SK-N-SH (cell line): ENCODE measurements around the gene ABCF3. TPM values are rescaled to one million over a fixed set of nuclear protein-coding genes. Genes with fewer than 3 reads are reported as not detected.

Experiments
- CTCF ChIA-PET: fragments of 300-600, 350-600 bp; formaldehyde crosslinking; extraction: SDS; loops from one replicate; lab custom pipeline; 2021; lab: Yijun Ruan, JAX
- POLR2A ChIA-PET: fragments of 350-600 bp; sonication (Branson Sonifier 250); formaldehyde crosslinking; extraction: SDS; loops from one replicate; lab custom pipeline; 2020; ENCODE audit warnings: antibody characterized with exemption, inconsistent platforms; lab: Yijun Ruan, JAX
- DNase-seq: peaks from one replicate; pipeline ENCODE4 v3.0.0; 2012
- H2AFZ ChIP-seq: fragments of 200-600 bp; sonication (generic); 2 replicates; pipeline ENCODE4 v1.8.1; 2016; ENCODE audit warnings: antibody characterized with exemption, mild to moderate bottlenecking, low read depth
- H3F3A ChIP-seq: fragments of 200-600 bp; sonication (generic); replicated peaks from 2 replicates; pipeline ENCODE3; 2016; ENCODE audit warnings: antibody characterized with exemption, mild to moderate bottlenecking; ENCODE audit not compliant: insufficient read depth
- H3K27ac ChIP-seq, 2 experiments: fragments of 200-500 bp in 1 of 2; fragments of 200-600 bp in 1 of 2; sonication (Bioruptor generic) in 1 of 2; sonication (generic), shearing (Covaris generic) in 1 of 2; 2 replicates each; pipeline versions ENCODE4 v1.5.1 to v1.6.1; 2014 to 2016; ENCODE audit warnings: low read depth in 2 of 2, inconsistent platforms in 1 of 2, low read length in 1 of 2, mild to moderate bottlenecking in 1 of 2, mixed read lengths in 1 of 2
- H3K27me3 ChIP-seq: fragments of 200-600 bp; sonication (generic), shearing (Covaris generic); 2 replicates; pipeline ENCODE4 v1.6.1; 2016; ENCODE audit warnings: mixed run types; ENCODE audit not compliant: insufficient read depth
- H3K36me3 ChIP-seq, 2 experiments: fragments of 200-500 bp in 1 of 2; fragments of 200-600 bp in 1 of 2; sonication (Bioruptor generic) in 1 of 2; sonication (generic) in 1 of 2; replicated peaks in 1 of 2; 2 replicates each; pipeline versions ENCODE3 to v1.5.1; 2014 to 2016; ENCODE audit warnings: low read length in 1 of 2, mild to moderate bottlenecking in 1 of 2; ENCODE audit not compliant: insufficient read depth in 2 of 2, control insufficient read depth in 1 of 2
- H3K4me1 ChIP-seq, 2 experiments: fragments of 200-500 bp in 1 of 2; fragments of 200-600 bp in 1 of 2; sonication (Bioruptor generic) in 1 of 2; sonication (generic), shearing (Covaris generic) in 1 of 2; 2 replicates each; pipeline versions ENCODE4 v1.5.1 to v1.6.1; 2014 to 2016; ENCODE audit warnings: low read depth in 1 of 2, low read length in 1 of 2, mixed run types in 1 of 2; ENCODE audit not compliant: insufficient read depth in 2 of 2, control insufficient read depth in 1 of 2
- H3K4me2 ChIP-seq: fragments of 200-600 bp; sonication (generic), shearing (Covaris generic); 2 replicates; pipeline ENCODE4 v1.6.1; 2017; ENCODE audit warnings: mixed run types
- H3K4me3 ChIP-seq, 2 experiments: fragments of 200-500 bp in 1 of 2; fragments of 200-600 bp in 1 of 2; sonication (Bioruptor generic) in 1 of 2; sonication (generic), shearing (Covaris generic) in 1 of 2; 2 replicates each; pipeline versions ENCODE4 v1.5.1 to v1.8.1; 2014 to 2016; ENCODE audit warnings: low read depth in 2 of 2, inconsistent platforms in 1 of 2, low read length in 1 of 2, mild to moderate bottlenecking in 1 of 2, mixed read lengths in 1 of 2, moderate library complexity in 1 of 2
- H3K79me2 ChIP-seq: fragments of 200-600 bp; sonication (generic); 2 replicates; pipeline ENCODE4 v1.8.1; 2017; ENCODE audit warnings: mild to moderate bottlenecking; ENCODE audit not compliant: insufficient read depth
- H3K9ac ChIP-seq: fragments of 200-600 bp; sonication (generic); 2 replicates; pipeline ENCODE4 v1.6.1; 2017; ENCODE audit warnings: mixed run types
- H3K9me2 ChIP-seq: fragments of 200-600 bp; sonication (generic); 2 replicates; pipeline ENCODE4 v1.6.1; 2017; ENCODE audit warnings: mixed run types
- H3K9me3 ChIP-seq: fragments of 200-600 bp; sonication (generic); 2 replicates; pipeline ENCODE4 v1.6.1; 2017; ENCODE audit warnings: mixed run types, mild to moderate bottlenecking, moderate library complexity
- H4K20me1 ChIP-seq: fragments of 200-600 bp; sonication (generic); 2 replicates; pipeline ENCODE4 v1.6.1; 2017; ENCODE audit warnings: mild to moderate bottlenecking, mixed run types; ENCODE audit not compliant: insufficient read depth
- CHD2 ChIP-seq: fragments of 150-350 bp; IDR thresholded peaks from 2 replicates; pipeline ENCODE4 v1.6.1; 2018; ENCODE audit warnings: low read length; ENCODE audit not compliant: partially characterized antibody
- ELF1 ChIP-seq: IDR thresholded peaks from 2 replicates; pipeline ENCODE4 v1.4.0; 2012
- EZH2phosphoT487 ChIP-seq: fragments of 200-600 bp; sonication (generic); IDR thresholded peaks from 2 replicates; pipeline ENCODE4 v1.6.1; 2017; ENCODE audit warnings: low read depth, mixed run types, mild to moderate bottlenecking, antibody characterized with exemption, moderate library complexity, borderline replicate concordance
- FOSL2 ChIP-seq: IDR thresholded peaks from 2 replicates; pipeline ENCODE4 v1.4.0; 2012; ENCODE audit warnings: low read depth, mild to moderate bottlenecking, moderate library complexity, borderline replicate concordance
- NFIC ChIP-seq: IDR thresholded peaks from 2 replicates; pipeline ENCODE4 v1.4.0; 2012; ENCODE audit warnings: borderline replicate concordance
- NRF1 ChIP-seq: IDR thresholded peaks from 2 replicates; pipeline ENCODE4 v1.6.1; 2012; ENCODE audit warnings: low read depth, mild to moderate bottlenecking, low read length
- RCOR1 ChIP-seq: fragments of 150-350 bp; IDR thresholded peaks from 2 replicates; pipeline ENCODE4 v1.6.1; 2017; ENCODE audit warnings: antibody characterized with exemption, low read length
- SIN3A ChIP-seq: IDR thresholded peaks from 2 replicates; pipeline ENCODE4 v1.6.1; 2012; ENCODE audit warnings: low read depth, mild to moderate bottlenecking, low read length, moderate library complexity, borderline replicate concordance
- SMC3 ChIP-seq: IDR thresholded peaks from 2 replicates; pipeline ENCODE4 v1.6.1; 2012; ENCODE audit warnings: low read depth, low read length, improper control_type of control experiment
- WGBS: methylation state at CpG from one replicate; pipeline ENCODE4 v1.1.6; 2017; ENCODE audit warnings: low lambda C conversion rate; 5-methylcytosine and 5-hydroxymethylcytosine counted together
- polyA plus RNA-seq, 3 experiments: library from polyadenylated mRNA; depleted of rRNA; stranded (reverse); fragments of >200 nt; gene quantifications; 2 replicates each; pipeline ENCODE4 v1.2.3, GENCODE V29; 2012
- TF ChIP-seq, protein P1 (sequence below): IDR thresholded peaks from 2 replicates; pipeline ENCODE4; 2012
- TF ChIP-seq, protein P2 (sequence below): fragments of 200-600 bp; sonication (generic); IDR thresholded peaks from 2 replicates; pipeline ENCODE4 v1.6.1; 2017; ENCODE audit warnings: antibody characterized with exemption, mild to moderate bottlenecking, moderate library complexity
- TF ChIP-seq, protein P3 (sequence below): IDR thresholded peaks from 2 replicates; pipeline ENCODE4 v1.4.0; 2012; ENCODE audit warnings: low read depth, borderline replicate concordance
- TF ChIP-seq, protein P4 (sequence below): fragments of 150-350 bp; IDR thresholded peaks from 2 replicates; pipeline ENCODE4 v1.6.1; 2016; ENCODE audit warnings: mild to moderate bottlenecking, low read depth, low read length

The ABCF3 gene
- polyA plus RNA-seq, 1 of the 3 experiments (the other 2 are of a cell fraction) = 55.6 TPM

DNA sequence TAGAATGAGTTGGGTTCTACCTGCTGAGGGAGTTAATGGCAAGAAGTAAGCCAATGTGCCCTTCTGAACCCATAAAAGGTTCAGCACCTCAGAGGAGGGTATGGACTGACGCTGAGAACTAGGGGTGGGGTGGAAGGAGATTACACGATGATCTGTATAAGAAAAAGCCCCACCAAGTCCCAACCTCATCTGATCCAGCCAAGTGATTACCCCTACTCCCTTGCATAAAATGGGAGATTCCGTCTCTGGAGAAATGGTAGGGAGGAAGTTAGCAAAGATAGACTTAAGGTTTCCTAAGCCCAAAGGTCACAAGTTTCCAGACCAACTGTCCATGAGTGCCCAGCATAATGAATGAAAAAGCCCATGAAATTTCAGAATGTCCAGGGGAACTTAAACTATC lies 37.9 kb upstream of the ABCF3 start:
- no peak overlapping the region for H3K4me2 ChIP-seq
- no peaks in the 10 kb centered on the region for H3K79me2 ChIP-seq
- H4K20me1 ChIP-seq = no peaks in the 10 kb centered on the region
- ChIA-PET POLR2A (no interaction called here), CTCF (no interaction called here)
- H3K4me1 ChIP-seq = peaks cover 0 to 2% of the 10 kb centered on the region in 2 experiments; a peak in 1 of 4 replicates
- 90% methylated on average over 3 of the region's 3 CpGs for WGBS
- no peak overlapping the region for H2AFZ ChIP-seq
- no peak overlapping the region for H3K9ac ChIP-seq
- no peaks in the 10 kb centered on the region for H3K9me3 ChIP-seq
- no peaks in the 10 kb centered on the region for H3K27me3 ChIP-seq
- DNase-seq = no peak
- H3K36me3 ChIP-seq = peaks cover 21 to 30% of the 10 kb centered on the region in 2 experiments
- no peaks in the 10 kb centered on the region for H3K9me2 ChIP-seq
- H3K4me3 ChIP-seq = no peak overlapping the region
- TF ChIP-seq NFIC = no peak
- no peak for TF ChIP-seq EZH2phosphoT487
- no peak for TF ChIP-seq RCOR1
- no peak for TF ChIP-seq CHD2
- TF ChIP-seq FOSL2 = no peak
- TF ChIP-seq, protein P1, sequence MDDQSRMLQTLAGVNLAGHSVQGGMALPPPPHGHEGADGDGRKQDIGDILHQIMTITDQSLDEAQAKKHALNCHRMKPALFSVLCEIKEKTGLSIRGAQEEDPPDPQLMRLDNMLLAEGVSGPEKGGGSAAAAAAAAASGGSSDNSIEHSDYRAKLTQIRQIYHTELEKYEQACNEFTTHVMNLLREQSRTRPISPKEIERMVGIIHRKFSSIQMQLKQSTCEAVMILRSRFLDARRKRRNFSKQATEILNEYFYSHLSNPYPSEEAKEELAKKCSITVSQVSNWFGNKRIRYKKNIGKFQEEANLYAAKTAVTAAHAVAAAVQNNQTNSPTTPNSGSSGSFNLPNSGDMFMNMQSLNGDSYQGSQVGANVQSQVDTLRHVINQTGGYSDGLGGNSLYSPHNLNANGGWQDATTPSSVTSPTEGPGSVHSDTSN = no peak
- TF ChIP-seq SIN3A = no peak
- TF ChIP-seq, protein P2, sequence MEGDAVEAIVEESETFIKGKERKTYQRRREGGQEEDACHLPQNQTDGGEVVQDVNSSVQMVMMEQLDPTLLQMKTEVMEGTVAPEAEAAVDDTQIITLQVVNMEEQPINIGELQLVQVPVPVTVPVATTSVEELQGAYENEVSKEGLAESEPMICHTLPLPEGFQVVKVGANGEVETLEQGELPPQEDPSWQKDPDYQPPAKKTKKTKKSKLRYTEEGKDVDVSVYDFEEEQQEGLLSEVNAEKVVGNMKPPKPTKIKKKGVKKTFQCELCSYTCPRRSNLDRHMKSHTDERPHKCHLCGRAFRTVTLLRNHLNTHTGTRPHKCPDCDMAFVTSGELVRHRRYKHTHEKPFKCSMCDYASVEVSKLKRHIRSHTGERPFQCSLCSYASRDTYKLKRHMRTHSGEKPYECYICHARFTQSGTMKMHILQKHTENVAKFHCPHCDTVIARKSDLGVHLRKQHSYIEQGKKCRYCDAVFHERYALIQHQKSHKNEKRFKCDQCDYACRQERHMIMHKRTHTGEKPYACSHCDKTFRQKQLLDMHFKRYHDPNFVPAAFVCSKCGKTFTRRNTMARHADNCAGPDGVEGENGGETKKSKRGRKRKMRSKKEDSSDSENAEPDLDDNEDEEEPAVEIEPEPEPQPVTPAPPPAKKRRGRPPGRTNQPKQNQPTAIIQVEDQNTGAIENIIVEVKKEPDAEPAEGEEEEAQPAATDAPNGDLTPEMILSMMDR = no peak
- no peak for TF ChIP-seq ELF1
- TF ChIP-seq NRF1 = no peak
- TF ChIP-seq SMC3 = no peak
- TF ChIP-seq, protein P3, sequence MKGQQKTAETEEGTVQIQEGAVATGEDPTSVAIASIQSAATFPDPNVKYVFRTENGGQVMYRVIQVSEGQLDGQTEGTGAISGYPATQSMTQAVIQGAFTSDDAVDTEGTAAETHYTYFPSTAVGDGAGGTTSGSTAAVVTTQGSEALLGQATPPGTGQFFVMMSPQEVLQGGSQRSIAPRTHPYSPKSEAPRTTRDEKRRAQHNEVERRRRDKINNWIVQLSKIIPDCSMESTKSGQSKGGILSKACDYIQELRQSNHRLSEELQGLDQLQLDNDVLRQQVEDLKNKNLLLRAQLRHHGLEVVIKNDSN = no peak
- TF ChIP-seq, protein P4, sequence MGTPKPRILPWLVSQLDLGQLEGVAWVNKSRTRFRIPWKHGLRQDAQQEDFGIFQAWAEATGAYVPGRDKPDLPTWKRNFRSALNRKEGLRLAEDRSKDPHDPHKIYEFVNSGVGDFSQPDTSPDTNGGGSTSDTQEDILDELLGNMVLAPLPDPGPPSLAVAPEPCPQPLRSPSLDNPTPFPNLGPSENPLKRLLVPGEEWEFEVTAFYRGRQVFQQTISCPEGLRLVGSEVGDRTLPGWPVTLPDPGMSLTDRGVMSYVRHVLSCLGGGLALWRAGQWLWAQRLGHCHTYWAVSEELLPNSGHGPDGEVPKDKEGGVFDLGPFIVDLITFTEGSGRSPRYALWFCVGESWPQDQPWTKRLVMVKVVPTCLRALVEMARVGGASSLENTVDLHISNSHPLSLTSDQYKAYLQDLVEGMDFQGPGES = no peak
- TF ChIP-seq, all 33 proteins: peak for 0
- H3F3A ChIP-seq = peaks cover 8% of the 10 kb centered on the region
- H3K27ac ChIP-seq = no peak overlapping the region
